GM18505 (cell line): ENCODE results near the gene PEX14.

Source experiments
- ATAC-seq: cut with Tn5 transposase; IDR thresholded peaks from one replicate; pipeline ENCODE4 v1.9.1; 2021; ENCODE audit not compliant: unreplicated experiment
- POLR2A ChIP-seq: IDR thresholded peaks from 4 replicates; pipeline ENCODE4 v1.6.1; 2011; ENCODE audit warnings: borderline replicate concordance; ENCODE audit not compliant: insufficient read depth, insufficient read length; ENCODE audit errors: extremely low read depth

The PEX14 gene

DNA sequence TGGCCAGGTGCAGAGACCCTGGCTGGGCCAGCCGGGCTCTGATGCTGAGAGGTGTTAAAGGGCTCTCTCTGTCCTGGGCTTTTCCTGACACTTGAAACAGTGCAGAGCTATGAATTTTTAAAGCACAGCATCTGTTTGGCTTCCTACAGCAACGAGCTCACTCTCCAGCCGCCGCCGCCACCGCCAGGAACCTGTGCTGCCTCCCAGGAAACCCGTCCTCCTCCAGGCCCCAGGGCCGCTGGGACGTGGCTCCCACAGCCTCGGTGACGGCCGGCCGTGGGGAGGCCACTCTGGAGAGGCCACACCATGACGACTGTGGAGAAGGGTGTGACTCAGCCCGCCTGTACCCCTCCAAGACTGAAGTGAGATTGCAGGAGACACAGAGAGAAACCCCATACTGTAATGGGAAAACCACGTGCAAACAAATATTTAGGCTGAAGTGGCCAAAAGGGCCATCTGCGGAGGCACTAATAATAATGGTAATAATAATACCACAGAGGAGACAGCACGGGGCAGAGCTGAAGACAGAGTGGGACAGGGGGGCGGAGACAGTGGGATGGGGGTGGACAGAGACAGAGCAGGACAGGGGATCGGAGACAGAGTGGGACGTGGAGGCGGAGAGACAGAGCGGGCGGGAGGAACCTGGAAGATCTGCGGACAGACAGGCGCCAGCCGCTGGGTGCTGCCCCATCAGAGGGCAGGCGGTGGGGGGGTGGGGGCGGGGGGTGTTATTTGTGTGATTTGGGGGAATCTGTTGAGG is 182.5 kb downstream of the PEX14 start:
- ATAC-seq = no peak
- TF ChIP-seq POLR2A = no peak

DNA sequence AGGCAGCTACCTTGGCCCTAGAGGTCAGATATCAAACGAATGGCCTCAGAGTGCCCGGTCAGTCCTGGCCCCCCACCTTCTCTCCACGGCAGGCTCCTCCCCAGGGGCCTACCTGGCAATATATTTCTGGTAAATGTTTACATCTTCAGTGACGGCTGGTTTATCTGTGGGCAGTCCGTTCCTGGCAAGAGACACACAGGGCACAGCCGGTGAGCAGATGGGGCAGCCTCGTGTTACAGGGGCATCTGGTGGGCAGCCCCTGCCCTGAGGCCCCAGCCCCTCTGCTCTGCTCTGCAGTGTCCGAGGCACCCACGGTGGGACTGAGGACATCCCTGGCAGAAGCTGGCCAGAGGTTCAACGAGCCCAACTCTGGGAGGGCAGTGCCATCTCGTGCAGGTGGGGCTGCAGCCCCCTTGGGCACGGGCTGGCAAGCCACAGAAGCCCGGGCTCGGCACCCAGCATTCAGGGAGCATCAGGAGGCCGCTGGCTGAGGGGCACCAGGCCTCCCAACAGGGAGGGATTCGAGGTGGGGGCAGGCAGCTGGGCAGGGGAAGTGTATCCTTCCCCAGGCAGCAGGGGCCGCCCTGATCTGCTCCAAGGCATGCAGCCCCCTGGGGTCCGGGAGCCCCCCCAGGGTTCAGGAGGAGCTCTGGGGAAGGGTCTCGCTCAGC is 183.8 kb downstream of the PEX14 start:
- ATAC-seq = no peak
- no peak for TF ChIP-seq POLR2A

DNA sequence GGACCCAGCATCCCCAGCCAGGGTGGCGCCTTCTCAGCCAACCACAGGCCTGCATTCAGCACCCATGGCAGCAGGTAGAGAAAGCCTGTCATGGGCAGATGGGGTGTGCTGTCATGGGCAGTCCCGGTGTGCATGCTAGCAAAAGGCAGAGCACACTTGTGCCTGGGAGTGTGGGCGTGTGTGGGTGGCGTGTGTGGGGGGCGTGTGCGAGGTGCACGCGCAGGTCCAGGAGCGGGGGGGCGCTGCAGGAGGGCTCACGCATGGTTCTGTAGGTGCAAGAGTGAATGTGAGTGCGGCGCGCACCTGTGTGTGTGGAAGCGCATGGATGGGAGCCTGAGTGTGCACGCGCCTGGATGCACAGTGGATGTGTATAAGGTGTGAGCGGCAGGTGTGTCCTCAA is 184.5 kb downstream of the PEX14 start:
- no peak for TF ChIP-seq POLR2A
- no peak for ATAC-seq

DNA sequence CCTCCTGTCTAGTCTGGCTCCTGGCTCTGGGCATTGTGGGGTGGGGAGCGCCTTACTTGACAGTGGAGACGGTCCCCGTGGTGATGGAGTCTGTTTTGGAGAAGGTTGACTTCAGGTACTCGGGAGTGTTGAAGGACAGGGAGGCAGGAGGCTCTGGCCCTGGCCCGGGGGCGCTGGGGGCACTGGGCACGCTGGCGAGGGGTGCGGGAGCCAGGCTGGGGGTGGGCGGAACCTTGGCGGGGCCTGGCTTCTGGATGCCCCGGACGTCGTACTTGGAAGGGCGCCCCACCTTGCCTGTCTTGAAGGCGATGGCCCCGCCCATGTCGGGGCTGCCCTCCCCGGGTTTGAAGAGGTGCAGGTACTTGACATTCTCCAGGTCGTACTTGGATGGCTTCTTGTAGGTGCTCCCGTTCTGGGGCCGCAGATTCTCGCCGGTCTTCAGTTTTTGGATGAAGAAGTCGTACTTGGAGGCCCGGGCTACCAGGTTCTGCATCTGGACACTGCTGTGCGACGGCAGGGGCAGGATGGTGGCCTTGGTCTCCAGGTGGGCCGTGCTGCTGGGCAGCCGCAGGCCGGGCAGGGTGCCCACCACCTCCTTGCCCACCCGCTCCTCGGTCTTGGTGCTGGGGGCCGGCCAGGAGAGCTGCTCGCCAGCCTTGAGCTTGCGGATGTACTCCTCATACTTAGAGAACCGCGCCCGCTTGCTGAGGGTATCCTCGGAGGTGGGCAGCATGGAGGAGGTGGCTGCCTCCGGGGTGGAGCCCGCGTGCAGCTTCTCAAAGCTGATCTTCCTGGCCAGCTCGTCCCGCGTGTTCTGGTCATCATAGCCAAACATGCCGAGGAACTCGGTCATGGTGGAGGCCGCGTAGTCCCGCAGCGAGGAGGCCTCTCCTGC is 185.1 kb downstream of the PEX14 start:
- no peak for TF ChIP-seq POLR2A
- no peak for ATAC-seq

DNA sequence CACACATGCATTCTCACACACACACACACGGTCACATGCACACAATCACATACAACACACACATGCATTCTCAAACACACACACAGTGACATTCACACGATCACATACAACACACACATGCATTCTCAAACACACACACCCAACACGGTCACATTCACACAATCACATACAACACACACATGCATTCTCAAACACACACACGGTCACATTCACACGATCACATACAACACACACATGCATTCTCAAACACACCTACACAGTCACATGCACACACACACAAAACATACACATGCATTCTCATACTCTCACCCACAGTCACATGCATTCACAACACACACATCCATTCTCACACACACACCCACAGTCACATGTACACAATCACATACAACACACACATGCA is 186.7 kb downstream of the PEX14 start:
- no peak for TF ChIP-seq POLR2A
- ATAC-seq = no peak

DNA sequence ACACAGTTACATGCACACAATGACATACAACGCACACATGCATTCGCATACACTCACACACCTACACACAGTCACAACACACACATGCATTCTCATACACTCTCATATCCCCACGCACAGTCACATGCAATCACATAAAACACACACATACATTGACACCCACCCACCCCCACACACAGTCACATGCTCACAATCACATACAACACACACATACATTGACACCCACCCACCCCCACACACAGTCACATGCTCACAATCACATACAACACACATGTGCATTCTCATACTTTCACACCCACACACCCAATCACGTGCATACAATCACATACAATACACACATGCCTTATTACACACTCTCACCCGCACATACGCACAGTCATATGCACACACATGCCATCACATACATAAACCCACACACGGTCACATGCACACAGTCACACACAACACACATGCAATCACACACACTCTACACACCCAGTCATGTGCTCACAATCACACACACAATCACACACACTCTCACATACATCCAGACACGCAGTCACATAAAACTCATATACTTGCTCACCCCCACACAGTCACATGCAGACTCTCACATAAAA is 187.4 kb downstream of the PEX14 start:
- no peak for ATAC-seq
- no peak for TF ChIP-seq POLR2A

DNA sequence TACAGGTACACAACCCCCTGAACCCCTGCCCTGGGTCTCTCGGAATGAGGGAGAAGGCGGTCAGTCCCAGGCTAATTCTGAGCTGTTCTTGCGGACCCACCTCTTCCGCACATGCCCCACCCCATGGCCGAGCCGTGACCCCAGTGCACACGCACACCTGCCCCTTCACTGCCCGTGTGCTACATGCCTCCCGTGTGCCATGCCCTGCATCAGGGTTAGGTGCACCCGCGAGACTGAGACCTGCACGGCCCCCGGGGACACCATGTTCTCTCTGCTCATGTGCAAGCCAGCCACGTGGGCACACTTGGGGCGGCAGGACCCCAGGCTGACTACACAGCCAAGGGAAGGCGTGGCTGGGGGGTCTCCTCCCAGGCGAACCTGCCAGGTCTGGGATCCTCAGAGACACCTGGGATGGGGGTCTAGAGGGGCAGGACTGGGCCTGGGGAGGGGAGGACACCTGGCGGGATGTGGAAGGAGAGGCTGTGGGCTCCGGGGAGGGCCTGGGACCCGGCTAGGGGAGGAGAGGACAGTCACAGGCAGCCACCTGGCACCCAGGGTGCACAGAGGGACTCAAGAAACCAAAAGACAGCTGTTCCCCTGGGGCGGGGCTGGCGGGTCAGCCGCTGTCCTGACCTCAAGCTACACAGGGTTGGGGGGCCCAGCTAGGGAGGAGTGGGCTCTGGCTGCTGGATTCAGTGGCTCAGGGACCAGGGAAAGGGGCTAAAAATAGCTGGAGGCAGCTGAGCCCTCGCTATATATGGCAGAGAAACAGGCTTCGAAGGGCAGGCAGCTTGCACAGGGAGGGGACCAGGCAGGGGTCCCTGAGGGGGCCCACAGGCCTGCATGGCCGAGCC is 188.3 kb downstream of the PEX14 start:
- no peak for ATAC-seq

DNA sequence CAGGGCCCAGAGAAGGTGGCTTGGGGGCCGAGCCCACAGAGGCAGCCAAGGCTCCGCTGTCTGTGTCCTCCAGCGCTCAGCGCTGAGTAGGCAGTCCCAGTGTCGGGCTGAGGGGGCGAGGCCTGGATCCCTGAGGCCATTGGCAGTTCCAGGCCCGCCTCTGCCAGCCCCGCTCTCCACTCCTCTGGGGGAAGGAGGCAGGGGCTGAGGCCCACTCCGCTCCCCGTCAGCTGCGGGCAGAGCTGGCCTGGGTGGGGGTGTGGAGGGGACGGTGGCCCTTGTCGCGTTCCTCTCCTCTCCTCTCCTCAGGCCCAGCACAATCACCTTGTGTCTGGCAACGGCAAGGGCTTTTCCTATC is 188.9 kb downstream of the PEX14 start:
- no peak for ATAC-seq
- no peak for TF ChIP-seq POLR2A

More for the DNA sequence above, 188.3 kb downstream of the PEX14 start:
- no peak for TF ChIP-seq POLR2A

DNA sequence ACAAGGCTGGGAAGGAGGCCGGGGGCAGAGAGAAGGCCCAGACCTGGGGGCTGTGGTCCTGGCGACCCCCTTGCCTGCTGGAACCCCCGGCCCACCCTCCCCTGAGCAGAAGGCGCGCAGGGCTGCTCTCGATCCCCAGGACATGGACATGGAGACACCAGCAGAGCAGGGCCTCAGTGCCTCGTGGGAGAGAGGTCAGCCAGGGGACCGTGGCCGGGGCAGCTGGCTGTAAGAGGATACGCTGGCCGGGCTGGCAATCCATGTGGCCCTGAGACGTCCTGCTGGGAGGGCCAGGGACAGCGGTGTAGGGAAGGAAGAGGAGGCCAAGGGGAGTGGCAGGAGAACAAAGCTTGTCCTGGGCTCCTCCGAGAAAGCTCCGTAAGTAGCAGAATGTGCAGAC is 189.5 kb downstream of the PEX14 start:
- no peak for ATAC-seq
- TF ChIP-seq POLR2A = no peak

DNA sequence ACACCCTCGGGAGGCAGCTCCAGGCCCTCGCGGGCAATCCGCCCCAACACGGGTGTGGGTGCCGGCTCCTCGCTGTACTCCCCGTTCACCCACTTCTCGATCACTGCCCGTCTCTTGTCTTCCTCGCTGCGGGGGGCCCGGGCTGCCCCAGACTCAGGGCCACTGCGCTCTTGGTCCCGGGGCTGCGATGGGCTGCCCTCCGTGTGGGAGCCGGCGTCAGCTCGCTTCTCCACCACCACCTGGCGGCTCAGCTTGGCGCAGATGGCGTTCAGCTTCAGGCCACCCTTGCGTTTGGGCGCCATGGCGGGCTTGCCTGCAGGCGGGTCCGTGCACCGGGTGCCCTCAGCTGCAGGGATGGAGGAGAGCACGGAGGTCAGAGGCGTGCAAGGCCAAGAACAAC is 190.5 kb downstream of the PEX14 start:
- ATAC-seq = no peak
- TF ChIP-seq POLR2A = no peak

DNA sequence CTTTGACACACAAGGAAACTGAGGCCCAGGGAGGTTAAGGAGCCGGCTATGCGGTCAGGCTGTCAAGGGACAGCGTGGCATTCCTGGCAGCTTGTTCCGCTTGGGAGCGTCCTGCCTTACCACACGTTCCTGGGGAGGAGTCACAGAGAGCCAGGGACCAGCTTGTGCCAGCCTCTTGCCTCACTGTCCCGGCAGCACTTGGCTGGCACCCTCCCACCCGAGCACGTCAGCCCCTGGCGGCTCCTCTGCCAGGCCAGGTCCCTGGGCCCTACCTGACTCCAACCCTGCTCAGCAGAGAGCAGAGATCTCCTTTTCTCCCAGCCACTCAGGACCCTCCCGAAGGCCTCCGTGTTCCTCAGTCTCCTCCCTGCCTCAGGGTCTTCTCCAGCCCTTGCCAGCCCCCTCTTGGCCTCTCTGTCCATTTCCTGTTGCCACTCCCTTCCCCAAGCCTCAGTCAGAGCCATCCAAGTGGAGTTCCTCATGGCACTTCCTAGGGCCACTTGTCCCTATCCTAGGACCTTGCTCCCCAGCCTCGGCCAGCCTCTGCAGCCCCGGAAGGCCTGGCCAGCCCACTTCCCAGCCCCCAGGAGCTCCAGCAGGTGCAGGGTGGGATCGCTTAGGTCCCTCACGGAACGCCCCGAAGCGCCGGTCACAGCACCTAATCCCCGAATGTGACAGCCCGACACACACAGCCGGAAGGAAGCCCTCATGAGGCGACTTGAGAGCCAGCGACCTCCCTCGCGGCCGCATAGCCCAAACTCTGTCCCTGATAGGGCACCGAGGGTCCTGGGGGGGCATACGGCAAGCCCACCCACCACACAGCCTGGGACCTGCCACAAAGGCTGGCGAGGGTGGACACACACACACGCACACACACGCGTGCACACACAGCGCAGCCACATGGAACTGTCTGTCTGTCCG is 191.4 kb downstream of the PEX14 start:
- no peak for TF ChIP-seq POLR2A
- no peak for ATAC-seq
